Testis (tissue), 2 donors: ENCODE measurements around the gene COL9A3.

Source experiments
- CTCF ChIP-seq, 3 experiments: fragments of 450-650 bp in 2 of 3; fragments of 200-600 bp in 1 of 3; sonication (generic) in 1 of 3; IDR thresholded peaks; one replicate each; pipeline ENCODE4 v1.5.1; 2016 to 2019; ENCODE audit warnings: antibody characterized with exemption in 3 of 3, mild to moderate bottlenecking in 2 of 3, moderate library complexity in 1 of 3
- POLR2A ChIP-seq: fragments of 450-650 bp; IDR thresholded peaks from one replicate; pipeline ENCODE4 v1.6.1; 2017; ENCODE audit warnings: antibody characterized with exemption, mild to moderate bottlenecking, moderate library complexity

GRCh38 chr20:62872862-62873261 lies 56.0 kb downstream of the COL9A3 start:
- no peak for TF ChIP-seq CTCF (IDR thresholded peaks at IDR 0.05)
- TF ChIP-seq POLR2A: no peak
